ENCODE data around the gene TGM1.

GRCh38 chr14:24268225-24268624, 5.2 kb upstream of the TGM1 start:
- TF ChIP-seq POLR2A (IDR thresholded peaks at IDR 0.05) = no peak
- no peak for TF ChIP-seq CTCF (IDR thresholded peaks at IDR 0.05)
- no peak for TF ChIP-seq EP300 (IDR thresholded peaks at IDR 0.05)
- no peak for TF ChIP-seq POLR2AphosphoS5 (IDR thresholded peaks at IDR 0.05)

All from sigmoid colon (tissue), 4 donors.